T1000 (cell line): ENCODE measurements around the gene PCBP3.

Experiments used
- DNase-seq: peaks from one replicate; lab custom pipeline; 2025; ENCODE audit warnings: mixed read lengths; lab: John Stamatoyannopoulos, UW

Gene PCBP3

GRCh38 chr21:45753445-45753844 lies 109.9 kb downstream of the PCBP3 start:
- no peak for DNase-seq

- no peak for DNase-seq
Observed at GRCh38 chr21:45756029-45756428, 112.5 kb downstream of the PCBP3 start.

- DNase-seq: no peak
Observed at GRCh38 chr21:45756669-45757068, 113.1 kb downstream of the PCBP3 start.

GRCh38 chr21:45761704-45762103 lies 118.2 kb downstream of the PCBP3 start:
- no peak for DNase-seq

GRCh38 chr21:45763074-45763473 lies 119.5 kb downstream of the PCBP3 start:
- DNase-seq: no peak

- no peak for DNase-seq
Observed at GRCh38 chr21:45763506-45763905, 120.0 kb downstream of the PCBP3 start.

GRCh38 chr21:45764792-45765191 lies 121.3 kb downstream of the PCBP3 start:
- DNase-seq: no peak

GRCh38 chr21:45765375-45765774 lies 121.8 kb downstream of the PCBP3 start:
- DNase-seq: no peak

- DNase-seq: no peak
Observed at GRCh38 chr21:45766055-45766454, 122.5 kb downstream of the PCBP3 start.

GRCh38 chr21:45766501-45766900 lies 123.0 kb downstream of the PCBP3 start:
- DNase-seq: no peak

GRCh38 chr21:45767071-45768006 lies 123.8 kb downstream of the PCBP3 start:
- no peak for DNase-seq

- DNase-seq: no peak
Observed at GRCh38 chr21:45768011-45768739, 124.7 kb downstream of the PCBP3 start.

GRCh38 chr21:45768740-45769048 lies 125.2 kb downstream of the PCBP3 start:
- DNase-seq: no peak

- no peak for DNase-seq
Observed at GRCh38 chr21:45769294-45769693, 125.8 kb downstream of the PCBP3 start.

GRCh38 chr21:45769896-45770295 lies 126.4 kb downstream of the PCBP3 start:
- DNase-seq: no peak

GRCh38 chr21:45772180-45772579 lies 128.7 kb downstream of the PCBP3 start:
- DNase-seq: no peak

GRCh38 chr21:45774291-45774690 lies 130.8 kb downstream of the PCBP3 start:
- DNase-seq: no peak

GRCh38 chr21:45776971-45777370 lies 133.4 kb downstream of the PCBP3 start:
- no peak for DNase-seq

- no peak for DNase-seq
Observed at GRCh38 chr21:45778686-45779085, 135.2 kb downstream of the PCBP3 start.

GRCh38 chr21:45779226-45779625 lies 135.7 kb downstream of the PCBP3 start:
- no peak for DNase-seq

- DNase-seq: no peak
Observed at GRCh38 chr21:45780647-45781046, 137.1 kb downstream of the PCBP3 start.

- DNase-seq: no peak
Observed at GRCh38 chr21:45781741-45782140, 138.2 kb downstream of the PCBP3 start.

- no peak for DNase-seq
Observed at GRCh38 chr21:45786660-45787059, 143.1 kb downstream of the PCBP3 start.
